Measurements from ENCODE around the gene TBC1D13. TPM values are rescaled to one million over a fixed set of nuclear protein-coding genes. Genes with fewer than 3 reads are reported as not detected.

TBC1D13 gene
- total and polyA plus RNA-seq, 9 of the 15 experiments (the other 6 are each of a cell fraction or from before 2014, with no cell fraction given) = 2.3 to 28.7 (median 11.4) TPM

DNA sequence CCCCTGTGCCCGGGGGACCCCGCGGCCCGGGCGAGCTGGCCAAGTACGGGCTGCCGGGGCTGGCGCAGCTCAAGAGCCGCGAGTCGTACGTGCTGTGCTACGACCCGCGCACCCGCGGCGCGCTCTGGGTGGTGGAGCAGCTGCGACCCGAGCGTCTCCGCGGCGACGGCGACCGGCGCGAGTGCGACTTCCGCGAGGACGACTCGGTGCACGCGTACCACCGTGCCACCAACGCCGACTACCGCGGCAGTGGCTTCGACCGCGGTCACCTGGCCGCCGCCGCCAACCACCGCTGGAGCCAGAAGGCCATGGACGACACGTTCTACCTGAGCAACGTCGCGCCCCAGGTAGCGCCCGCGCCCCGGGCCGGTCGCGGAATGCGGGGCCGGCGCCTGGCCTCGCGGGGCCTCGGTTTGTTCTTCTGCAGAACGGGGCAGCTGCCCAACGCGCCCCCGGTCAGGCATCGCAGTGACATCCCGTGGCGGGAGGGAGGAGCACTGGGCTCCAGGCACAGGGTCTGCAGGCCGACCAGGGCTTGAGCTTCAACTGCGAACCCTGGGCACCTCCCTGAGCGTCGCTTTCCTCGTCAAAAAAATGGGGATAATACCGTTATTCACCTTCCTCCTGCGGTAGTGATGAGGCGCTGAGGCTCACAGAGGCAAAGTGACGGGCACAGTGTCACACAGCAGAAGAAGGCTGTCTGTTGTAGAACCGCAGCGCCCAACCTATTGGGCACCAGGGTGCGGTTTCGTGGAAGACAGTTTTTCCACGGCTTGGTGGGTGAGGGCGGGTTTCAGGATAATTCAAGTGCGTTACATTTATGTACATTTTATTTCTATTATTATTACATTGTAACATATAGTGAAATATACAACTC lies 32.0 kb downstream of the TBC1D13 start (continued):
- TF ChIP-seq, protein P1, sequence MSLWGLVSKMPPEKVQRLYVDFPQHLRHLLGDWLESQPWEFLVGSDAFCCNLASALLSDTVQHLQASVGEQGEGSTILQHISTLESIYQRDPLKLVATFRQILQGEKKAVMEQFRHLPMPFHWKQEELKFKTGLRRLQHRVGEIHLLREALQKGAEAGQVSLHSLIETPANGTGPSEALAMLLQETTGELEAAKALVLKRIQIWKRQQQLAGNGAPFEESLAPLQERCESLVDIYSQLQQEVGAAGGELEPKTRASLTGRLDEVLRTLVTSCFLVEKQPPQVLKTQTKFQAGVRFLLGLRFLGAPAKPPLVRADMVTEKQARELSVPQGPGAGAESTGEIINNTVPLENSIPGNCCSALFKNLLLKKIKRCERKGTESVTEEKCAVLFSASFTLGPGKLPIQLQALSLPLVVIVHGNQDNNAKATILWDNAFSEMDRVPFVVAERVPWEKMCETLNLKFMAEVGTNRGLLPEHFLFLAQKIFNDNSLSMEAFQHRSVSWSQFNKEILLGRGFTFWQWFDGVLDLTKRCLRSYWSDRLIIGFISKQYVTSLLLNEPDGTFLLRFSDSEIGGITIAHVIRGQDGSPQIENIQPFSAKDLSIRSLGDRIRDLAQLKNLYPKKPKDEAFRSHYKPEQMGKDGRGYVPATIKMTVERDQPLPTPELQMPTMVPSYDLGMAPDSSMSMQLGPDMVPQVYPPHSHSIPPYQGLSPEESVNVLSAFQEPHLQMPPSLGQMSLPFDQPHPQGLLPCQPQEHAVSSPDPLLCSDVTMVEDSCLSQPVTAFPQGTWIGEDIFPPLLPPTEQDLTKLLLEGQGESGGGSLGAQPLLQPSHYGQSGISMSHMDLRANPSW (CRISPR knock-in tag; IDR thresholded peaks at IDR 0.05) = no peak
- TF ChIP-seq GABPB1 (CRISPR knock-in tag; IDR thresholded peaks at IDR 0.05) (peak; percentile 53; the same call in 1 of the 2 replicates), ZFX (CRISPR knock-in tag; IDR thresholded peaks at IDR 0.05) (no peak; the same call in 1 of the 2 replicates), KDM2B (CRISPR knock-in tag; IDR thresholded peaks at IDR 0.05) (peak; percentile 59; the same call in 1 of the 2 replicates), MYC (IDR thresholded peaks at IDR 0.05; ENCODE audit: low read depth, low read length) (no peak), MYC (CRISPR knock-in tag; IDR thresholded peaks at IDR 0.05; ENCODE audit: borderline replicate concordance, low read depth) (no peak), HDAC2 (IDR thresholded peaks at IDR 0.05) (no peak), HMGN3 (IDR thresholded peaks at IDR 0.05; ENCODE audit: borderline replicate concordance, extremely low read depth, insufficient read length, low read depth, low read length) (no peak), HCFC1 (IDR thresholded peaks at IDR 0.05; ENCODE audit: low read depth, low read length) (no peak), ZNF764 (CRISPR knock-in tag; IDR thresholded peaks at IDR 0.05; ENCODE audit: low read depth) (no peak), POLR2A (conservative IDR thresholded peaks at IDR 0.05) (0 out of 2 replicates have a peak, but pooled peaks have one; percentile 35), ZNF124 (CRISPR knock-in tag; IDR thresholded peaks at IDR 0.05) (no peak), NFIX (CRISPR knock-in tag; IDR thresholded peaks at IDR 0.05; ENCODE audit: low read depth) (no peak), TSC22D4 (tag; IDR thresholded peaks at IDR 0.05) (no peak), SRSF7 (optimal IDR thresholded peaks at IDR 0.05; ENCODE audit: low read depth, low read length) (no peak), HNRNPLL (IDR thresholded peaks at IDR 0.05; ENCODE audit: low read depth, low read length, poor library complexity, severe bottlenecking) (no peak)
- TF ChIP-seq, protein P2, sequence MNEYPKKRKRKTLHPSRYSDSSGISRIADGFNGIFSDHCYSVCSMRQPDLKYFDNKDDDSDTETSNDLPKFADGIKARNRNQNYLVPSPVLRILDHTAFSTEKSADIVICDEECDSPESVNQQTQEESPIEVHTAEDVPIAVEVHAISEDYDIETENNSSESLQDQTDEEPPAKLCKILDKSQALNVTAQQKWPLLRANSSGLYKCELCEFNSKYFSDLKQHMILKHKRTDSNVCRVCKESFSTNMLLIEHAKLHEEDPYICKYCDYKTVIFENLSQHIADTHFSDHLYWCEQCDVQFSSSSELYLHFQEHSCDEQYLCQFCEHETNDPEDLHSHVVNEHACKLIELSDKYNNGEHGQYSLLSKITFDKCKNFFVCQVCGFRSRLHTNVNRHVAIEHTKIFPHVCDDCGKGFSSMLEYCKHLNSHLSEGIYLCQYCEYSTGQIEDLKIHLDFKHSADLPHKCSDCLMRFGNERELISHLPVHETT (CRISPR knock-in tag; conservative IDR thresholded peaks at IDR 0.05 in 1 of 2, IDR thresholded peaks at IDR 0.05 in 1 of 2) = no peak; a peak in 1 of 4 replicates
- TF ChIP-seq, protein P3, sequence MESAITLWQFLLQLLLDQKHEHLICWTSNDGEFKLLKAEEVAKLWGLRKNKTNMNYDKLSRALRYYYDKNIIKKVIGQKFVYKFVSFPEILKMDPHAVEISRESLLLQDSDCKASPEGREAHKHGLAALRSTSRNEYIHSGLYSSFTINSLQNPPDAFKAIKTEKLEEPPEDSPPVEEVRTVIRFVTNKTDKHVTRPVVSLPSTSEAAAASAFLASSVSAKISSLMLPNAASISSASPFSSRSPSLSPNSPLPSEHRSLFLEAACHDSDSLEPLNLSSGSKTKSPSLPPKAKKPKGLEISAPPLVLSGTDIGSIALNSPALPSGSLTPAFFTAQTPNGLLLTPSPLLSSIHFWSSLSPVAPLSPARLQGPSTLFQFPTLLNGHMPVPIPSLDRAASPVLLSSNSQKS (CRISPR knock-in tag; IDR thresholded peaks at IDR 0.05) = no peak
